D721Med (cell line): Measurements from ENCODE around the gene WNT6.

Source experiments
- DNase-seq: peaks from one replicate; pipeline ENCODE4 v3.0.0; 2011; ENCODE audit warnings: low spot score; ENCODE audit not compliant: insufficient read length
- FAIRE-seq: peaks from 2 replicates; lab custom pipeline; 2011; peaks lifted over from hg19 to GRCh38; lab: Jason Lieb, UNC
- CTCF ChIP-seq: IDR thresholded peaks from 2 replicates; pipeline ENCODE4 v1.5.1; 2012; ENCODE audit warnings: mild to moderate bottlenecking, control low read depth; ENCODE audit not compliant: insufficient read depth; ENCODE audit errors: missing control alignments

Gene WNT6

GRCh38 chr2:218920504-218920903, 60.9 kb downstream of the WNT6 start:
- FAIRE-seq (no peak), DNase-seq (no peak)
- TF ChIP-seq CTCF, result no peak
